Natural killer cell (primary cell): ENCODE measurements around the gene OXA1L. TPM values are rescaled to one million over a fixed set of nuclear protein-coding genes. Genes with fewer than 3 reads are reported as not detected.
A peak's percentile ranks its signal among the peaks of the same experiment; 100 is the strongest.

ENCODE experiments used
- ATAC-seq, 3 donors: fragments of 150-1000 bp in 2 of 3; fragments of 200-7000 bp in 1 of 3; cut with Tn5 transposase; 1 replicate in 1 of 3; 2 replicates in 2 of 3; pipeline ENCODE4 v1.10.0; 2021; ENCODE audit warnings: mild to moderate bottlenecking in 2 of 3, moderate library complexity in 2 of 3
- DNase-seq, 2 donors: peaks; one replicate each; pipeline versions ENCODE4 v3.0.0 to v3.0.0-alpha.2; 2013 to 2021; ENCODE audit warnings: mixed read lengths in 1 of 2
- H3K27ac ChIP-seq: one replicate; pipeline ENCODE4 v1.5.1; 2013; ENCODE audit warnings: mild to moderate bottlenecking, low read length
- H3K27me3 ChIP-seq: one replicate; pipeline ENCODE4 v1.6.1; 2013; ENCODE audit warnings: low read length; ENCODE audit not compliant: control insufficient read depth, insufficient read depth
- H3K36me3 ChIP-seq: one replicate; pipeline ENCODE4 v1.6.1; 2013; ENCODE audit warnings: low read length; ENCODE audit not compliant: control insufficient read depth, insufficient read depth
- H3K4me1 ChIP-seq: one replicate; pipeline ENCODE4 v1.6.1; 2013; ENCODE audit warnings: low read length; ENCODE audit not compliant: control insufficient read depth, insufficient read depth
- H3K4me3 ChIP-seq: one replicate; pipeline ENCODE4 v1.5.1; 2013; ENCODE audit warnings: low read length
- H3K9me3 ChIP-seq: one replicate; pipeline ENCODE4 v1.6.1; 2013; ENCODE audit warnings: low read length; ENCODE audit not compliant: control insufficient read depth, insufficient read depth
- H3K27ac Mint-ChIP-seq, 2 donors: one replicate each; pipeline ENCODE4 v1.8.0; 2022; ENCODE audit warnings: mild to moderate bottlenecking in 2 of 2, mixed read lengths in 2 of 2, moderate library complexity in 1 of 2
- H3K27me3 Mint-ChIP-seq, 2 donors: one replicate each; pipeline ENCODE4 v1.8.0; 2022; ENCODE audit warnings: low read depth in 2 of 2, mixed read lengths in 2 of 2
- H3K36me3 Mint-ChIP-seq: one replicate; pipeline ENCODE4 v1.8.0; 2022; ENCODE audit warnings: mixed read lengths
- H3K4me1 Mint-ChIP-seq, 2 donors: one replicate each; pipeline ENCODE4 v1.8.0; 2022; ENCODE audit warnings: mixed read lengths in 2 of 2
- H3K4me3 Mint-ChIP-seq: one replicate; pipeline ENCODE4 v1.8.0; 2022; ENCODE audit warnings: mild to moderate bottlenecking, moderate library complexity, mixed read lengths
- H3K9me3 Mint-ChIP-seq, 2 donors: one replicate each; pipeline ENCODE4 v1.8.0; 2022; ENCODE audit warnings: mixed read lengths in 2 of 2
- WGBS: methylation state at CpG from one replicate; pipeline ENCODE4 v1.1.7; 2013; ENCODE audit warnings: missing lambda C conversion rate; ENCODE audit not compliant: insufficient coverage; 5-methylcytosine and 5-hydroxymethylcytosine counted together
- intact Hi-C: fragments of 100-400 bp; cut with micrococcal nuclease; formaldehyde crosslinking; loops from one replicate; pipeline ENCODE4 v1.14.2; 2022
- total RNA-seq, 4 donors: library from RNA; stranded (reverse); fragments of 120-200 nt in 1 of 4; gene quantifications; one replicate each; pipeline versions ENCODE4 v1.2.3 to v1.2.4, GENCODE V29; 2013 to 2022
- TF ChIP-seq, protein P1 (sequence below): fragments of 200-600 bp; IDR thresholded peaks from one replicate; pipeline ENCODE4 v1.8.0; 2022; ENCODE audit warnings: antibody characterized with exemption

The OXA1L gene
- total RNA-seq, 3 donors from 2014 or later (not counting 1 experiment from before 2014, with no cell fraction given): 121 to 143 (median 125) TPM

DNA sequence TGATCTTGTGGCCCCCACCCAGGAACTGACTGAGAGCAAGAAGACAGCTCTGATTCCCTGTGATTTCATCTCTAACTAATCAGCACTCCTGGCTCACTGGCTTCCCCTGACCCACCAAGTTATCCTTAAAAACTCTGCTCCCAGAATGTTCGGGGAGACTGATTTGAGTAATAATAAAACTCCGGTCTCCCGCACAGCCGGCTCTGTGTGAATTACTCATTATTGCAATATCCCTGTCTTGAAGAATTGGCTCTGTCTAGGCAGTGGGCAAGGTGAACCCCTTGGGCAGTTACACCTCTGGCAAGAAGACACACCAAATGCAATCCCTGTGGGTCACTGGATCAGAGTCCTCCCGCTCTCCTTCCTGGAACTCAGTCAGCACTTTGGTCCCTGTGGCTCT lies 27.5 kb downstream of the OXA1L start:
- intact Hi-C loops: no loop called here
- no peak overlapping the region for H3K4me3 ChIP-seq
- no peak for ATAC-seq
- Mint-ChIP-seq H3K27ac (no peak overlapping the region), H3K9me3 (no peaks in the 10 kb centered on the region), H3K36me3 (no peaks in the 10 kb centered on the region), H3K4me3 (no peak overlapping the region), H3K4me1 (no peaks in the 10 kb centered on the region), H3K27me3 (peaks cover 17 to 29% of the 10 kb centered on the region in 2 donors)
- H3K36me3 ChIP-seq: no peaks in the 10 kb centered on the region
- no peaks in the 10 kb centered on the region for H3K27me3 ChIP-seq
- no peaks in the 10 kb centered on the region for H3K9me3 ChIP-seq
- DNase-seq: no peak
- WGBS: 74% methylated on average over 5 of the region's 5 CpGs
- peak overlapping the region; percentile 68 for H3K27ac ChIP-seq
- peaks cover 6% of the 10 kb centered on the region for H3K4me1 ChIP-seq
- TF ChIP-seq, protein P1, sequence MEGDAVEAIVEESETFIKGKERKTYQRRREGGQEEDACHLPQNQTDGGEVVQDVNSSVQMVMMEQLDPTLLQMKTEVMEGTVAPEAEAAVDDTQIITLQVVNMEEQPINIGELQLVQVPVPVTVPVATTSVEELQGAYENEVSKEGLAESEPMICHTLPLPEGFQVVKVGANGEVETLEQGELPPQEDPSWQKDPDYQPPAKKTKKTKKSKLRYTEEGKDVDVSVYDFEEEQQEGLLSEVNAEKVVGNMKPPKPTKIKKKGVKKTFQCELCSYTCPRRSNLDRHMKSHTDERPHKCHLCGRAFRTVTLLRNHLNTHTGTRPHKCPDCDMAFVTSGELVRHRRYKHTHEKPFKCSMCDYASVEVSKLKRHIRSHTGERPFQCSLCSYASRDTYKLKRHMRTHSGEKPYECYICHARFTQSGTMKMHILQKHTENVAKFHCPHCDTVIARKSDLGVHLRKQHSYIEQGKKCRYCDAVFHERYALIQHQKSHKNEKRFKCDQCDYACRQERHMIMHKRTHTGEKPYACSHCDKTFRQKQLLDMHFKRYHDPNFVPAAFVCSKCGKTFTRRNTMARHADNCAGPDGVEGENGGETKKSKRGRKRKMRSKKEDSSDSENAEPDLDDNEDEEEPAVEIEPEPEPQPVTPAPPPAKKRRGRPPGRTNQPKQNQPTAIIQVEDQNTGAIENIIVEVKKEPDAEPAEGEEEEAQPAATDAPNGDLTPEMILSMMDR: no peak

DNA sequence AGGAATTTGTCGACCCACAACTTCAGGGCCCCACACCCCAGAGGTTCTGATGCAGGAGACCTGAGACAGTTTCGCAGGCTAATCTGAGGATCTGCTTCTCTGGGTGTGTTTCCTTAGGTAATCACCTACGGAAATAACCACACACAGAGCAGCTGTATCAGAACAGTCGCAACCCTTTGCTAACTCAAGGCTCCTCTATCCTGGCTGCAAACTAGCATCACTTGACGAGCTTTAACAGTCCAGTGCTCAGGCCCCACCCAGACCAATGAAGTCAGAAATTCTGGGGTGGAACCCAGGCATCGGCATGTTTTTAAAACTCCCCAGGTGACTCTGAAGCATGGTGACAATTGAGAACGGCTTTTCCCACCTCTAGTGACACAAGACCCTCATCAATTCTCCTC lies 28.1 kb downstream of the OXA1L start:
- H3K4me1 ChIP-seq: peaks cover 4% of the 10 kb centered on the region
- TF ChIP-seq, protein P1: no peak
- no peak overlapping the region for H3K4me3 ChIP-seq
- no peaks in the 10 kb centered on the region for H3K36me3 ChIP-seq
- no peaks in the 10 kb centered on the region for H3K9me3 ChIP-seq
- Mint-ChIP-seq H3K4me3 (no peak overlapping the region), H3K27ac (no peak overlapping the region), H3K9me3 (no peaks in the 10 kb centered on the region), H3K36me3 (no peaks in the 10 kb centered on the region), H3K27me3 (peaks cover 20 to 30% of the 10 kb centered on the region in 2 donors), H3K4me1 (no peaks in the 10 kb centered on the region)
- ATAC-seq: no peak
- intact Hi-C loops: no loop called here
- H3K27me3 ChIP-seq: no peaks in the 10 kb centered on the region
- 75% methylated on average over 7 of the region's 7 CpGs for WGBS
- no peak for DNase-seq
- H3K27ac ChIP-seq: peak overlapping the region; percentile 68

DNA sequence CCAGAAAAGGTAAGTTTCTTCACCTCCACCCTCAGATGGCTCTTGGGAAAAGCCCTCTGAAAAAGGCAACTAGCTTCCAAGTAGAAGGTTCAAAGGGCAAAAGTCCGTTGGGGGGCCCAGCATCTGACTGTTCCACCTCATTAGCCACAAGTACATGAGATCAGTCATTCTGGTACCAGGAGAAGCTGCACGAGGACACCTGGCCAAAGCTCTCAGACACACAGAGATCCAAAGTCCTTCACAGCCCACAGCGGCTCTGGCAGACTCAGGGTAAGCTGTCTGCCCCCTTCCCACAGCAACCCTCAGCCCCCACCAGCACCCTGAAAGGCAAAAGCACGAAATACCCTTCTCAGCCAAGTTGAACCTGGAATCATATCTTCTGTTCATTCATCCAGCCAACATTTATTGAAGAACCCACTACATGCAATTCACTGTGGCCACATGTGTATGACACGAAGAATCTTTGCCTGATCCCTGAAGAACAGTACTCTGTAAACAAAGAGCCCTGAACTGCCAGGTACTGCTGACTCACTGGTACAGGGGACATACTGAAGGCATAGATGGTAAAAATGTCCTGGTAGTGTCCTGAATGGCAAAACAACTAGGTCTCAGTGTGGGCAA lies 29.7 kb downstream of the OXA1L start:
- H3K27ac ChIP-seq: no peak overlapping the region
- H3K9me3 ChIP-seq: no peaks in the 10 kb centered on the region
- H3K4me1 ChIP-seq: no peaks in the 10 kb centered on the region
- no peaks in the 10 kb centered on the region for H3K27me3 ChIP-seq
- H3K4me3 ChIP-seq: no peak overlapping the region
- WGBS: 57% methylated on average over 5 of the region's 5 CpGs
- Mint-ChIP-seq H3K4me3 (no peak overlapping the region), H3K36me3 (no peaks in the 10 kb centered on the region), H3K27me3 (peaks cover 29 to 37% of the 10 kb centered on the region in 2 donors), H3K4me1 (no peaks in the 10 kb centered on the region), H3K27ac (no peak overlapping the region), H3K9me3 (no peaks in the 10 kb centered on the region)
- H3K36me3 ChIP-seq: no peaks in the 10 kb centered on the region
- TF ChIP-seq, protein P1: no peak
- ATAC-seq (no peak), DNase-seq (no peak)
- intact Hi-C loops: no loop called here
